Activated naive CD8-positive, alpha-beta T cell treated with anti-CD3 and anti-CD28 coated beads for 36 hours (primary cell): ENCODE measurements around the gene NR6A1. TPM values are rescaled to one million over a fixed set of nuclear protein-coding genes. Genes with fewer than 3 reads are reported as not detected.
A peak's percentile ranks its signal among the peaks of the same experiment; 100 is the strongest.
"Not testable (repeated sequence)": the region's sequence is repeated elsewhere in the genome, so short reads cannot be mapped to it uniquely, and the experiment has no call there.

ENCODE experiments used
- DNase-seq: peaks from one replicate; pipeline ENCODE4 v3.0.0; 2021
- H3K27ac Mint-ChIP-seq: one replicate; pipeline ENCODE4 v1.8.0; 2022; ENCODE audit warnings: mild to moderate bottlenecking, moderate library complexity, mixed read lengths
- H3K27me3 Mint-ChIP-seq: one replicate; pipeline ENCODE4 v1.8.0; 2022; ENCODE audit warnings: mild to moderate bottlenecking, mixed read lengths
- H3K36me3 Mint-ChIP-seq: one replicate; pipeline ENCODE4 v1.8.0; 2021; ENCODE audit warnings: mild to moderate bottlenecking, mixed read lengths
- H3K4me1 Mint-ChIP-seq: one replicate; pipeline ENCODE4 v1.8.0; 2021; ENCODE audit warnings: mixed read lengths
- H3K4me3 Mint-ChIP-seq: one replicate; pipeline ENCODE4 v1.8.0; 2022; ENCODE audit warnings: mild to moderate bottlenecking, moderate library complexity, mixed read lengths
- H3K9me3 Mint-ChIP-seq: one replicate; pipeline ENCODE4 v1.8.0; 2022; ENCODE audit warnings: mixed read lengths
- total RNA-seq, 2 experiments: library from RNA; stranded (reverse); gene quantifications; one replicate each; pipeline ENCODE4 v1.2.3, GENCODE V29; 2021

NR6A1 gene
- total RNA-seq, 2 experiments from 2014 or later = 1.2 to 1.3 TPM

- DNase-seq = no peak
- Mint-ChIP-seq H3K4me3 (no peak overlapping the region), H3K27me3 (peaks cover 25% of the 10 kb centered on the region), H3K9me3 (no peaks in the 10 kb centered on the region), H3K4me1 (peaks cover 2% of the 10 kb centered on the region), H3K36me3 (no peaks in the 10 kb centered on the region), H3K27ac (no peak overlapping the region)
Measured at GRCh38 chr9:124741662-124742061, 29.4 kb downstream of the NR6A1 start.

GRCh38 chr9:124741149-124741548 lies 30.0 kb downstream of the NR6A1 start:
- Mint-ChIP-seq H3K27me3 (peaks cover 22% of the 10 kb centered on the region), H3K9me3 (no peaks in the 10 kb centered on the region), H3K36me3 (no peaks in the 10 kb centered on the region), H3K4me1 (peaks cover 2% of the 10 kb centered on the region), H3K4me3 (no peak overlapping the region), H3K27ac (no peak overlapping the region)
- DNase-seq = no peak

GRCh38 chr9:124739360-124739759 lies 31.8 kb downstream of the NR6A1 start:
- Mint-ChIP-seq H3K36me3 (no peaks in the 10 kb centered on the region), H3K4me3 (no peak overlapping the region), H3K9me3 (no peaks in the 10 kb centered on the region), H3K27me3 (peaks cover 14% of the 10 kb centered on the region), H3K4me1 (peaks cover 13% of the 10 kb centered on the region), H3K27ac (no peak overlapping the region)
- no peak for DNase-seq

- peaks cover 13% of the 10 kb centered on the region for H3K27me3 Mint-ChIP-seq
- not testable (repeated sequence) for H3K27ac Mint-ChIP-seq, H3K4me3 Mint-ChIP-seq, H3K9me3 Mint-ChIP-seq, DNase-seq, H3K36me3 Mint-ChIP-seq
- peaks cover 15% of the 10 kb centered on the region for H3K4me1 Mint-ChIP-seq
Measured at GRCh38 chr9:124738075-124738474, 33.0 kb downstream of the NR6A1 start.

- peak; percentile 5 for DNase-seq
- Mint-ChIP-seq H3K9me3 (no peaks in the 10 kb centered on the region), H3K4me3 (no peak overlapping the region), H3K27me3 (peaks cover 20% of the 10 kb centered on the region), H3K36me3 (no peaks in the 10 kb centered on the region), H3K4me1 (peaks cover 15% of the 10 kb centered on the region), H3K27ac (no peak overlapping the region)
Measured at GRCh38 chr9:124735121-124735520, 36.0 kb downstream of the NR6A1 start.

GRCh38 chr9:124734741-124735083 lies 36.4 kb downstream of the NR6A1 start:
- not testable (repeated sequence) for H3K4me3 Mint-ChIP-seq, H3K36me3 Mint-ChIP-seq, H3K9me3 Mint-ChIP-seq, H3K27ac Mint-ChIP-seq, DNase-seq
- Mint-ChIP-seq H3K27me3 (peaks cover 24% of the 10 kb centered on the region), H3K4me1 (peaks cover 15% of the 10 kb centered on the region)

GRCh38 chr9:124733964-124734740 lies 37.0 kb downstream of the NR6A1 start:
- Mint-ChIP-seq H3K9me3 (no peaks in the 10 kb centered on the region), H3K27ac (no peak overlapping the region), H3K4me1 (peaks cover 15% of the 10 kb centered on the region), H3K36me3 (no peaks in the 10 kb centered on the region), H3K27me3 (peaks cover 24% of the 10 kb centered on the region), H3K4me3 (no peak overlapping the region)
- DNase-seq = no peak

GRCh38 chr9:124730772-124731171 lies 40.3 kb downstream of the NR6A1 start:
- Mint-ChIP-seq H3K4me1 (peaks cover 13% of the 10 kb centered on the region), H3K9me3 (no peaks in the 10 kb centered on the region), H3K36me3 (no peaks in the 10 kb centered on the region), H3K4me3 (no peak overlapping the region), H3K27ac (no peak overlapping the region), H3K27me3 (peaks cover 21% of the 10 kb centered on the region)
- no peak for DNase-seq

GRCh38 chr9:124726886-124727285 lies 44.2 kb downstream of the NR6A1 start:
- H3K27me3 Mint-ChIP-seq = peaks cover 11% of the 10 kb centered on the region
- H3K36me3 Mint-ChIP-seq = no peaks in the 10 kb centered on the region
- H3K4me1 Mint-ChIP-seq = no peaks in the 10 kb centered on the region
- H3K9me3 Mint-ChIP-seq = no peaks in the 10 kb centered on the region
- no peak for DNase-seq
- H3K27ac Mint-ChIP-seq = no peak overlapping the region
- no peak overlapping the region for H3K4me3 Mint-ChIP-seq

- Mint-ChIP-seq H3K9me3 (no peaks in the 10 kb centered on the region), H3K36me3 (no peaks in the 10 kb centered on the region), H3K4me3 (no peak overlapping the region), H3K4me1 (no peaks in the 10 kb centered on the region), H3K27me3 (peaks cover 3% of the 10 kb centered on the region), H3K27ac (no peak overlapping the region)
- DNase-seq = no peak
Measured at GRCh38 chr9:124725068-124725452, 46.1 kb downstream of the NR6A1 start.

- Mint-ChIP-seq H3K4me1 (no peaks in the 10 kb centered on the region), H3K36me3 (no peaks in the 10 kb centered on the region), H3K9me3 (no peaks in the 10 kb centered on the region), H3K4me3 (no peak overlapping the region), H3K27ac (no peak overlapping the region), H3K27me3 (no peaks in the 10 kb centered on the region)
- DNase-seq = no peak
Measured at GRCh38 chr9:124724415-124725067, 46.6 kb downstream of the NR6A1 start.

- Mint-ChIP-seq H3K9me3 (no peaks in the 10 kb centered on the region), H3K27me3 (no peaks in the 10 kb centered on the region), H3K4me3 (no peak overlapping the region), H3K4me1 (no peaks in the 10 kb centered on the region), H3K27ac (no peak overlapping the region), H3K36me3 (no peaks in the 10 kb centered on the region)
- DNase-seq = no peak
Measured at GRCh38 chr9:124723352-124723751, 47.8 kb downstream of the NR6A1 start.

GRCh38 chr9:124721109-124721906 lies 49.8 kb downstream of the NR6A1 start:
- Mint-ChIP-seq H3K36me3 (no peaks in the 10 kb centered on the region), H3K27me3 (no peaks in the 10 kb centered on the region)
- no peak for DNase-seq

GRCh38 chr9:124720429-124721108 lies 50.5 kb downstream of the NR6A1 start:
- Mint-ChIP-seq H3K27ac (no peak overlapping the region), H3K4me1 (peaks cover 4% of the 10 kb centered on the region), H3K4me3 (no peak overlapping the region), H3K9me3 (no peaks in the 10 kb centered on the region), H3K27me3 (no peaks in the 10 kb centered on the region), H3K36me3 (no peaks in the 10 kb centered on the region)
- no peak for DNase-seq

More at GRCh38 chr9:124721109-124721906, 49.8 kb downstream of the NR6A1 start:
- H3K9me3 Mint-ChIP-seq = no peaks in the 10 kb centered on the region
- no peak overlapping the region for H3K4me3 Mint-ChIP-seq
- no peak overlapping the region for H3K27ac Mint-ChIP-seq
- H3K4me1 Mint-ChIP-seq = peaks cover 4% of the 10 kb centered on the region

GRCh38 chr9:124718928-124719327 lies 52.2 kb downstream of the NR6A1 start:
- no peak overlapping the region for H3K4me3 Mint-ChIP-seq
- H3K27me3 Mint-ChIP-seq = peaks cover 3% of the 10 kb centered on the region

More at GRCh38 chr9:124718928-124719327, 52.2 kb downstream of the NR6A1 start:
- H3K4me1 Mint-ChIP-seq = peaks cover 4% of the 10 kb centered on the region
- no peak for DNase-seq
- H3K9me3 Mint-ChIP-seq = no peaks in the 10 kb centered on the region
- no peaks in the 10 kb centered on the region for H3K36me3 Mint-ChIP-seq
- H3K27ac Mint-ChIP-seq = no peak overlapping the region
